Raji (cell line): ENCODE results near the gene DGKI.

Source experiments
- POLR2A ChIP-seq: IDR thresholded peaks from 2 replicates; pipeline ENCODE4 v1.6.1; 2011; ENCODE audit warnings: low read depth, low read length, control low read depth; ENCODE audit not compliant: insufficient read depth

The DGKI gene

DNA sequence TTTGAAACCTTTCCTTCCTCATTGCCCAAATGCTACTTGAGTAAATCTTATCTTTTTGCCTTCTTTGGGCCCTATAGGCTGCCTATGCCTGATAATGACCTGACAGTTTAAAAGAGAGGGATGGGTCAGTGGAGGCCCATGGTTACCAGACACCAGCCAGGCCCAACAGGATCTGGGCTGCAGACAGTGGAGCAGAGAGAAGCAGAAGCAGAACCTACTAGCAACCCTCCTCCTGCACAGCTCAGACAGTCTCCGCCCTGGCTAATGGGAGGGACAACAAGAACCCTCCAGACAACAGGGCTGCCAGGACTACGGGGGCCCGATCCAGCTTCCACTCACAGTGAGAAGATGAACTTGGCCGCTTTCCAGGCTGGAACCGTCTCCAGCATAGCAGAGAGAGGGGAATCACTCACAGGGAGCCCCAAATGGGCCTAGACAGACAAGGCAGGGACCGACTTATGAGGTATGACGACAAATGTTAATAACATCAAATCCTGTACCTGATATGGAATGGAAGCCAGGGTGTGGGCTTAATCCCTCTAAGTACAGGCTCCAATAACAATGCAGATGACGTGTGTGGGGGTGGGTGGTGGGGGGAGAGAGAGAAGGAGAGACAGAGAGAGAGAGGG is 31.7 kb upstream of the DGKI start:
- TF ChIP-seq POLR2A = no peak

DNA sequence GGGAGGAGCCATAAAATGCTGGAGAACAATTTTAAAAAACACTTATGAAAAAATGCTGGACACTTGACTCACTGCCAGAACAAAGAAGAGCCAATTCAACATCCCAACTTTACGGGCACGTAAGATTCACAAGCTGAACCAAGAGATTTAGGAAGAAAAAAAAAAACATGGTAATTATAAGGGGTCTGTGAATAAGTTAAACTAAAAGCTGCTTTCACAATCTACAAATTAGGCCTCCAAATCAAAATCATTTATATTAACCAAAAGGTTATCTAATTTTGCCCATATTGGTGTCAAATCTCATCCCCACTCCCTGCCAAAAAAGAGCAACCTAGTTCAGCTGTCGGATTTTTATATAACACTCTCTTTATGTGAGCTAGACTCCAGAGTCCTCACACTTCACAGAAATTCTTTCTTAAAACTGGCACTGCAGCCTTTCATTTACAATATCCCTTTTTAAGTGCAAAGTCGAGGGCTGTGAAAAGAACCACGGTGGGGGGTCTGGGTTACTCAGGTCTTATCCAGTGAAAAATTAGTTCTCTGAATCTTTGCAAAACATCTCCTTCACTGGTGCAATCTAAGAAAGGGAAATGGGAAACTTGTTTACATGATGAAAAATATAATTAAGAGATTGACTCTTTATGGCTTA is 30.4 kb upstream of the DGKI start:
- no peak for TF ChIP-seq POLR2A

- TF ChIP-seq POLR2A = no peak
Observed at GRCh38 chr7:137875746-137876145, 29.0 kb upstream of the DGKI start.

GRCh38 chr7:137873979-137874777 is 27.4 kb upstream of the DGKI start:
- no peak for TF ChIP-seq POLR2A

DNA sequence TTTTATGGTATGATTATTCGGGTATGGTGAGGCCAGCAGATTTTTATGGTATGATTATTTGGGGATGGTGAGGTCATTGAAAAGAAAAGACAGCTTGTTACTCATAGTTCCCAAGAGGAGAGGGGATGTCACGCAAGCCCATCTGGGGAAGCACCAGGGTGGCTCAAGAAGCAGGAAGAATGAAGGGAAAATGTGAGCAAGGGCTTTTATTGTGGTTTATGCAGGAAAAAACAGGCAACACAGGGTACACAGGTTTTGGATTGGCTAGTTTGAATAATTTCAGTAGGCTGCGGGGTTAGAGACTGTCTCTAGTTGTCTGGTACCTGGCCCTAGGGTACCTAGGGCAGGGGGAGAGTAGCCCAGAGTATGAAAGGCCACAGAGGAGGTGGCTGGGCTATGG is 26.8 kb upstream of the DGKI start:
- TF ChIP-seq POLR2A = no peak

DNA sequence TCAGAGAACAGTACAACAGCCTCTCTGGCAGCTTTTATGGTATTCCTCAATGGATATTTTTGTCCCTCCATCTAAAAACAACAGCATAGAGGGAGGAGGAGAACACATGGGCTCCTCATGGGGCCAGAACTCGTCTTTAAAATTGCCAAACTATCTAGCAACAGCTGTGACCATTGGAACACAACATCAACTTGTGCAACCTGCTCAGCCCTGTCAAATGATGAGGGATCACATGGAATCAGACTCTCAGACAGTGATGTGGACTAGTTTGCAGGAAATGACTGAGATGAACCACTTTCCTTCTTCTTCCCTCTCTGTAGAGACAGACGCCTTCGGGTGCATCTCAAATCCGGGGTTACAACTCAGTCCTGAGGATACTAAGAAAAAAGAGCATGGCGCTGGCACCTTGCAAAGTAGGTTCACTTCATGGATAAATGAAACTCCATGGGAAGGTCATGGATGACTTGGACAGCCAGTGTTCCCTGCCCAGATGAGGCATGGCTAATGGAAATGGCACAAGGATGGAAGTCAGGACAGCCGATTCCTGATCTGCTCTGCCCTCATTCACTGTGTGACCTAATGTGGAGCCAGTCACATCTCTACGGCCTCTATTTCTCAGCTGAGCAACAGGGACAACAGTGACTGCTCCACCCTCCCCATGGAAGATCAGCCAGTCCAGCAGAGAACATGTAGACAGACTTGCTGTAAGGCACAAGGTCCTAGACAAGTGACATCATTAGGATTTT is 24.6 kb upstream of the DGKI start:
- TF ChIP-seq POLR2A = no peak

GRCh38 chr7:137870684-137871083 is 23.9 kb upstream of the DGKI start:
- TF ChIP-seq POLR2A = no peak

DNA sequence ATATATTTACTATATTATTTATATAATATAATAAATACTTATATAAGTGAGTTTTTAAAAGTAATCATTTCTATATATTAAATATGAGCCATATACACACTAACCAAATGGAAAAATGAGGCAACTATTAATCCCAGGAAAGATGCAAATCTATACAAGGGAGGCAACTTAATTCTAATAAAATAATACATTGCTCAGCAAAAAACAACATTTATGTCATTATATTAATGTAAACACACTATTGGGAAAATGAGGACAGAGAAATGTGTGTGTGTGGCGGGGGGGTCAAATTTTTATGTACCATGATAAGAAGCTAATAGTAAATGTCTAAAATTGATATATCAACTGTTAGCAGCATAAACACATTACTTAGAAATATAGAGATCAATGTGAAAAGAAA is 23.3 kb upstream of the DGKI start:
- TF ChIP-seq POLR2A = no peak

- no peak for TF ChIP-seq POLR2A
Observed at GRCh38 chr7:137869260-137869659, 22.5 kb upstream of the DGKI start.

- no peak for TF ChIP-seq POLR2A
Observed at GRCh38 chr7:137867289-137867688, 20.5 kb upstream of the DGKI start.

DNA sequence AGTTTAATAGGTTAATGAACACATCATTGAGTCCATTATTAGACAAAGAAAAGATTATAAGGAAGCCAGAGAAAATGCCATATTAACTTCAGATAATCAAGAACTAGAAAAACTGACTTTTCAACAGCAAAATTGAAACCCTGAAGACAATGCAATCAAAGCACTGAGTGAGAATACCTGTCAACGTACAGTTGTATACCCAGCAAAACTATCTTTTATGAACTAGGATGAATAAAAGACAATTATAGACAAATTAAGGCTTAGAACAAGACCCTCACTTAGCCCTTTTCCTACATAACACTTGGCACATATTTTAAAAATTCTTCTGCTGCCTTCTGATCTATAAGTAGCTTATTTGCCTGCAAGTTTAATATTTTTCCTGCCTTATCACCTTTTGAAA is 19.0 kb upstream of the DGKI start:
- no peak for TF ChIP-seq POLR2A

DNA sequence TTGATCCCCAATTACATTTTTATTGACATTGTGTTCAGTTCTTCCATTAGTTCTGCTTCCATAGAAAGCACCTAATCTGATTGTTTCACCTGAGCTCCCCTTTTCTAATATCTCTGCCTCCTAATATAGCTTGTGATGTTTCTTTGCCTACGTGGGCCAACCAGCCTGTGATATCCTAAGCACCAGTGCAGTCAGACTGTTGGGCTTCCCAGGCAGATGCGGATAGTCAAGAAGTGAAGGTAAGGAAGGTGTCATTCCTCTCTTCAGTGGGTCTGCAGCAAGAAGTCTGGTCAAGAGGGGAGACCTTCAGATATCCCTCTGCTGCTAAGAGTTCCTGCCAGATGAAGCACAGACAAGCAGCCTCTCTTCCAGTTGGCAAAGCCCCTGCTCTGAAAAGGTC is 16.2 kb upstream of the DGKI start:
- no peak for TF ChIP-seq POLR2A

GRCh38 chr7:137862358-137862757 is 15.6 kb upstream of the DGKI start:
- TF ChIP-seq POLR2A = no peak

GRCh38 chr7:137860542-137860941 is 13.8 kb upstream of the DGKI start:
- no peak for TF ChIP-seq POLR2A

DNA sequence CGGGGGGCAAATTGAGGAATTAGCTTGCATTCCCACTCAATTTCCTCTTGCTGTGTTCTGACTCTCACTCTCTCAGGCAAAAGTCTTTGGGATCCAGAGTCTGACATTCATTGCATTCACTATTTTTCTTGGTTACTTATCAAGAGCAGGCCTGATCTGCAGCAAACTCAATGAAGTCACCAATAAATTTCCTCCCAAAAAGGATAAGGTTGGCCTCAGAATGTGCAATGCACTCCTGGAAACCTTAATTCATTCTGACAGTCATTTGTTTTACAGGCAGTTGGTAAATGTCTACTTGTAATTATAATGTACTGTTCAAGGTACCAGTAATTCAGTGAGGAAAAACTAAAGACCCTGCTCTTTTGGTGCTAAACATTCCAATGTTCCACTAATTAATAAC is 6.3 kb upstream of the DGKI start:
- TF ChIP-seq POLR2A = no peak
